Lower leg skin (tissue), 3 donors: ENCODE results near the gene PMEPA1.

Experiments
- POLR2A ChIP-seq, 2 donors: fragments of 450-650 bp; IDR thresholded peaks; one replicate each; pipeline ENCODE4 v1.6.1; 2016 to 2017; ENCODE audit warnings: antibody characterized with exemption in 2 of 2, mild to moderate bottlenecking in 1 of 2, moderate library complexity in 1 of 2
- TF ChIP-seq, protein P1 (sequence below), 3 donors: fragments of 450-650 bp; IDR thresholded peaks; one replicate each; pipeline ENCODE4 v1.5.1; 2016; ENCODE audit warnings: antibody characterized with exemption in 3 of 3, mild to moderate bottlenecking in 3 of 3, moderate library complexity in 2 of 3

DNA sequence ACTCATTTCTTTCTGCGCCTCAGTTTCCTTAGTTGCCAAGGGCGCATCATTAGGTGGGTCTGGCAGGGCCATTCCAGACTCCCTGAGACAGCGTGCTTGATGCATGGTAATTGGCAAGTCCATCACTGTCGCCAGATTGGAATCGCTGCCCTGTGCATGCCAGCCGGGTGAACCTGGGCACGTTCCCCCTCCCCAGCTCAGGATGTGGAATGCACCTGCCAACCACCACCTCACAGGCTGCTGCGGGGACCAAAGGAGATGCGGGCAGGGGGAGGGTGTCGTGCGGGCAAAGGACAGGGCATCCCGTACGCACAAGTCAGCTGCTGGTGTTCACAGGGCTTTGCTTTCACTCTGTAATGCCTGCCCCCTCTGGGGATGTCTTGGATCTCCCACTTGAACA, 36.4 kb upstream of the PMEPA1 start:
- TF ChIP-seq, protein P1, sequence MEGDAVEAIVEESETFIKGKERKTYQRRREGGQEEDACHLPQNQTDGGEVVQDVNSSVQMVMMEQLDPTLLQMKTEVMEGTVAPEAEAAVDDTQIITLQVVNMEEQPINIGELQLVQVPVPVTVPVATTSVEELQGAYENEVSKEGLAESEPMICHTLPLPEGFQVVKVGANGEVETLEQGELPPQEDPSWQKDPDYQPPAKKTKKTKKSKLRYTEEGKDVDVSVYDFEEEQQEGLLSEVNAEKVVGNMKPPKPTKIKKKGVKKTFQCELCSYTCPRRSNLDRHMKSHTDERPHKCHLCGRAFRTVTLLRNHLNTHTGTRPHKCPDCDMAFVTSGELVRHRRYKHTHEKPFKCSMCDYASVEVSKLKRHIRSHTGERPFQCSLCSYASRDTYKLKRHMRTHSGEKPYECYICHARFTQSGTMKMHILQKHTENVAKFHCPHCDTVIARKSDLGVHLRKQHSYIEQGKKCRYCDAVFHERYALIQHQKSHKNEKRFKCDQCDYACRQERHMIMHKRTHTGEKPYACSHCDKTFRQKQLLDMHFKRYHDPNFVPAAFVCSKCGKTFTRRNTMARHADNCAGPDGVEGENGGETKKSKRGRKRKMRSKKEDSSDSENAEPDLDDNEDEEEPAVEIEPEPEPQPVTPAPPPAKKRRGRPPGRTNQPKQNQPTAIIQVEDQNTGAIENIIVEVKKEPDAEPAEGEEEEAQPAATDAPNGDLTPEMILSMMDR (IDR thresholded peaks at IDR 0.05): no peak
- TF ChIP-seq POLR2A (IDR thresholded peaks at IDR 0.05): no peak
